Measurements from ENCODE around the gene UBA7.

UBA7 gene

GRCh38 chr3:49804141-49805041, 9.4 kb downstream of the UBA7 start:
- DNase-seq (ENCODE audit: low read depth) = no peak

- DNase-seq (ENCODE audit: low read depth) = peak; percentile 33
Observed at GRCh38 chr3:49803465-49804140, 10.2 kb downstream of the UBA7 start.

GRCh38 chr3:49802719-49803464, 10.9 kb downstream of the UBA7 start, which contains the start of gene INKA1:
INKA1 (plus strand) TSS chr3:49803261; CDS start chr3:49803393, 132 bp downstream.
- DNase-seq (ENCODE audit: low read depth) = peak; percentile 79

GRCh38 chr3:49801160-49801559, 12.6 kb downstream of the UBA7 start:
- no peak for DNase-seq (ENCODE audit: low read depth)

- no peak for DNase-seq (ENCODE audit: low read depth)
Observed at GRCh38 chr3:49799761-49800160, 14.0 kb downstream of the UBA7 start, which contains the start of gene CDHR4. CDHR4 (minus strand) TSS chr3:49799873; CDS start chr3:49799812, 61 bp downstream.

GRCh38 chr3:49799105-49799504, 14.6 kb downstream of the UBA7 start:
- no peak for DNase-seq (ENCODE audit: low read depth)

- DNase-seq (ENCODE audit: low read depth) = no peak
Observed at GRCh38 chr3:49794926-49795905, 18.5 kb downstream of the UBA7 start.

GRCh38 chr3:49794431-49794830, 19.3 kb downstream of the UBA7 start:
- DNase-seq (ENCODE audit: low read depth) = no peak

- DNase-seq (ENCODE audit: low read depth) = no peak
Observed at GRCh38 chr3:49793486-49794085, 20.2 kb downstream of the UBA7 start.

GRCh38 chr3:49792371-49793150, 21.2 kb downstream of the UBA7 start:
- DNase-seq (ENCODE audit: low read depth) = no peak

GRCh38 chr3:49791571-49791970, 22.2 kb downstream of the UBA7 start:
- no peak for DNase-seq (ENCODE audit: low read depth)

- no peak for DNase-seq (ENCODE audit: low read depth)
Observed at GRCh38 chr3:49790626-49791411, 22.9 kb downstream of the UBA7 start.

GRCh38 chr3:49788056-49788455, 25.7 kb downstream of the UBA7 start:
- no peak for DNase-seq (ENCODE audit: low read depth)

- DNase-seq (ENCODE audit: low read depth) = no peak
Observed at GRCh38 chr3:49787536-49787935, 26.2 kb downstream of the UBA7 start.

GRCh38 chr3:49787182-49787464, 26.6 kb downstream of the UBA7 start:
- no peak for DNase-seq (ENCODE audit: low read depth)

GRCh38 chr3:49786357-49787181, 27.2 kb downstream of the UBA7 start, which contains the start of gene IP6K1:
IP6K1 (minus strand) TSS chr3:49786542; CDS start chr3:49748040, 38,502 bp downstream.
- DNase-seq (ENCODE audit: low read depth) = peak; percentile 99

- DNase-seq (ENCODE audit: low read depth) = peak; percentile 24
Observed at GRCh38 chr3:49785565-49786356, 28.0 kb downstream of the UBA7 start.
